ENCODE results near the gene GJB2.

GJB2 gene

GRCh38 chr13:20170921-20171320 lies 21.8 kb downstream of the GJB2 start:
- no peak for TF ChIP-seq CTCF (IDR thresholded peaks at IDR 0.05; ENCODE audit: low read length, missing control alignments)
- DNase-seq (ENCODE audit: low read depth), result no peak

GRCh38 chr13:20168396-20168795 lies 24.3 kb downstream of the GJB2 start:
- TF ChIP-seq CTCF (IDR thresholded peaks at IDR 0.05; ENCODE audit: low read length, missing control alignments), result no peak
- DNase-seq (ENCODE audit: low read depth), result no peak

More at GRCh38 chr13:20170921-20171320, 21.8 kb downstream of the GJB2 start:
- H3K4me3 ChIP-seq (replicated peaks; ENCODE audit: low read depth, low read length), result no peak overlapping the region

GRCh38 chr13:20165417-20166257 lies 27.1 kb downstream of the GJB2 start:
- no peak for DNase-seq (ENCODE audit: low read depth)
- no peak overlapping the region for H3K4me3 ChIP-seq (replicated peaks; ENCODE audit: low read depth, low read length)
- TF ChIP-seq CTCF (IDR thresholded peaks at IDR 0.05; ENCODE audit: low read length, missing control alignments), result no peak

More at GRCh38 chr13:20168396-20168795, 24.3 kb downstream of the GJB2 start:
- H3K4me3 ChIP-seq (replicated peaks; ENCODE audit: low read depth, low read length), result no peak overlapping the region

GRCh38 chr13:20161951-20162300 lies 30.8 kb downstream of the GJB2 start:
- no peak for DNase-seq (ENCODE audit: low read depth)
- H3K4me3 ChIP-seq (replicated peaks; ENCODE audit: low read depth, low read length), result no peak overlapping the region
- no peak for TF ChIP-seq CTCF (IDR thresholded peaks at IDR 0.05; ENCODE audit: low read length, missing control alignments)

GRCh38 chr13:20161275-20161950 lies 31.3 kb downstream of the GJB2 start:
- peak overlapping the region; percentile 43 for H3K4me3 ChIP-seq (replicated peaks; ENCODE audit: low read depth, low read length)
- TF ChIP-seq CTCF (IDR thresholded peaks at IDR 0.05; ENCODE audit: low read length, missing control alignments), result no peak
- no peak for DNase-seq (ENCODE audit: low read depth)

- peak within 1 kb of the TSS; percentile 43 for H3K4me3 ChIP-seq (replicated peaks; ENCODE audit: low read depth, low read length)
- peak; percentile 19 for DNase-seq (ENCODE audit: low read depth)
- TF ChIP-seq CTCF (IDR thresholded peaks at IDR 0.05; ENCODE audit: low read length, missing control alignments), result no peak
These were observed 32.1 kb downstream of the GJB2 start, which contains the start of gene GJA3 for GRCh38 chr13:20160306-20161274. Gene GJA3, minus strand, starts transcription at chr13:20161052. Its CDS starts 17,764 bp downstream, at chr13:20143288.

Data from fibroblast of pulmonary artery (primary cell).